Stimulated activated naive B cell treated with anti-CD40 and anti-IgM and Interleukin-4, amounts not matched to agents 10 μg/mL and 1 μg/mL and 100 μg/mL, for 72 hours (primary cell): ENCODE data around the gene PSME3.
"Not testable (repeated sequence)": the region's sequence is repeated elsewhere in the genome, so short reads cannot be mapped to it uniquely, and the experiment has no call there.

ENCODE experiments used
- ATAC-seq, 2 donors: fragments of 150-1000 bp; cut with Tn5 transposase; replicated peaks; 2 replicates each; pipeline ENCODE4 v1.10.0; 2021; ENCODE audit warnings: moderate library complexity in 1 of 2
- DNase-seq: peaks from one replicate; pipeline ENCODE4 v3.0.0; 2021
- H3K27ac Mint-ChIP-seq: one replicate; pipeline ENCODE4 v1.8.0; 2022; ENCODE audit warnings: mild to moderate bottlenecking, mixed read lengths
- H3K27me3 Mint-ChIP-seq, 2 donors: one replicate each; pipeline ENCODE4 v1.8.0; 2022; ENCODE audit warnings: mixed read lengths in 2 of 2
- H3K36me3 Mint-ChIP-seq, 2 donors: one replicate each; pipeline ENCODE4 v1.8.0; 2022; ENCODE audit warnings: mixed read lengths in 2 of 2, mild to moderate bottlenecking in 1 of 2
- H3K4me1 Mint-ChIP-seq, 2 donors: one replicate each; pipeline ENCODE4 v1.8.0; 2022; ENCODE audit warnings: mixed read lengths in 2 of 2, mild to moderate bottlenecking in 1 of 2
- H3K4me3 Mint-ChIP-seq, 2 donors: one replicate each; pipeline ENCODE4 v1.8.0; 2022; ENCODE audit warnings: mild to moderate bottlenecking in 2 of 2, mixed read lengths in 2 of 2, moderate library complexity in 1 of 2
- H3K9me3 Mint-ChIP-seq, 2 donors: one replicate each; pipeline ENCODE4 v1.8.0; 2022; ENCODE audit warnings: mixed read lengths in 2 of 2, mild to moderate bottlenecking in 1 of 2

PSME3 gene

GRCh38 chr17:42849451-42850181 lies 16.4 kb downstream of the PSME3 start:
- Mint-ChIP-seq H3K9me3 (no peaks in the 10 kb centered on the region), H3K4me1 (peaks cover 21% of the 10 kb centered on the region in 2 donors), H3K27me3 (no peaks in the 10 kb centered on the region), H3K4me3 (no peak overlapping the region), H3K27ac (no peak overlapping the region), H3K36me3 (peaks cover 19 to 36% of the 10 kb centered on the region in 2 donors)
- no peak for DNase-seq
- no peak for ATAC-seq

GRCh38 chr17:42850954-42851353 lies 17.8 kb downstream of the PSME3 start, which contains the start of gene AOC3:
AOC3 (plus strand) TSS chr17:42851199; CDS start chr17:42851344, 145 bp downstream.
- ATAC-seq, result no peak
- peaks cover 8 to 11% of the 10 kb centered on the region in 2 donors for H3K4me1 Mint-ChIP-seq

GRCh38 chr17:42851371-42852240 lies 18.4 kb downstream of the PSME3 start:
- H3K4me1 Mint-ChIP-seq, H3K27ac Mint-ChIP-seq: not testable (repeated sequence)

More at GRCh38 chr17:42850954-42851353, 17.8 kb downstream of the PSME3 start, which contains the start of gene AOC3:
- no peak for DNase-seq
- Mint-ChIP-seq H3K4me3 (no peak within 1 kb of the TSS), H3K27me3 (no peaks in the 10 kb centered on the region), H3K27ac (no peak within 1 kb of the TSS), H3K36me3 (peaks cover 8 to 29% of the 10 kb centered on the region in 2 donors), H3K9me3 (no peaks in the 10 kb centered on the region)

GRCh38 chr17:42852351-42852750 lies 19.2 kb downstream of the PSME3 start:
- Mint-ChIP-seq H3K4me1 (peaks cover 0 to 4% of the 10 kb centered on the region in 2 donors), H3K9me3 (no peaks in the 10 kb centered on the region), H3K36me3 (peaks cover 13 to 25% of the 10 kb centered on the region in 2 donors), H3K4me3 (no peak overlapping the region), H3K27me3 (no peaks in the 10 kb centered on the region), H3K27ac (no peak overlapping the region)
- ATAC-seq (no peak), DNase-seq (no peak)

More at GRCh38 chr17:42851371-42852240, 18.4 kb downstream of the PSME3 start:
- not testable (repeated sequence) for H3K4me3 Mint-ChIP-seq, ATAC-seq, H3K27me3 Mint-ChIP-seq, H3K9me3 Mint-ChIP-seq, DNase-seq
- peaks cover 8 to 24% of the 10 kb centered on the region in 2 donors for H3K36me3 Mint-ChIP-seq

- Mint-ChIP-seq H3K36me3 (peaks cover 13 to 25% of the 10 kb centered on the region in 2 donors), H3K9me3 (no peaks in the 10 kb centered on the region), H3K4me1 (peaks cover 0 to 4% of the 10 kb centered on the region in 2 donors), H3K27me3 (no peaks in the 10 kb centered on the region), H3K27ac (no peak overlapping the region), H3K4me3 (no peak overlapping the region)
- DNase-seq, result no peak
- ATAC-seq, result no peak
These were observed 19.8 kb downstream of the PSME3 start for GRCh38 chr17:42853004-42853403.

- no peak overlapping the region for H3K4me3 Mint-ChIP-seq
- DNase-seq (no peak), ATAC-seq (no peak)
- H3K4me1 Mint-ChIP-seq, result peaks cover 0 to 4% of the 10 kb centered on the region in 2 donors
- H3K36me3 Mint-ChIP-seq, result peaks cover 13 to 25% of the 10 kb centered on the region in 2 donors
- no peaks in the 10 kb centered on the region for H3K27me3 Mint-ChIP-seq
- H3K9me3 Mint-ChIP-seq, result no peaks in the 10 kb centered on the region
- no peak overlapping the region for H3K27ac Mint-ChIP-seq
These were observed 20.4 kb downstream of the PSME3 start for GRCh38 chr17:42853597-42853967.

- Mint-ChIP-seq H3K4me1 (peaks cover 0 to 4% of the 10 kb centered on the region in 2 donors), H3K27me3 (no peaks in the 10 kb centered on the region), H3K9me3 (no peaks in the 10 kb centered on the region), H3K27ac (no peak overlapping the region), H3K4me3 (no peak overlapping the region), H3K36me3 (peaks cover 13 to 25% of the 10 kb centered on the region in 2 donors)
- ATAC-seq (no peak), DNase-seq (no peak)
These were observed 21.0 kb downstream of the PSME3 start for GRCh38 chr17:42853968-42854790.

GRCh38 chr17:42855048-42855596 lies 21.9 kb downstream of the PSME3 start:
- H3K27ac Mint-ChIP-seq, result no peak overlapping the region
- no peak for DNase-seq
- peaks cover 0 to 3% of the 10 kb centered on the region in 2 donors for H3K4me1 Mint-ChIP-seq
- peaks cover 13 to 25% of the 10 kb centered on the region in 2 donors for H3K36me3 Mint-ChIP-seq
- no peaks in the 10 kb centered on the region for H3K27me3 Mint-ChIP-seq
- H3K4me3 Mint-ChIP-seq, result no peak overlapping the region
- no peaks in the 10 kb centered on the region for H3K9me3 Mint-ChIP-seq
- no peak for ATAC-seq

GRCh38 chr17:42856093-42856492 lies 22.9 kb downstream of the PSME3 start:
- not testable (repeated sequence) for H3K4me3 Mint-ChIP-seq, H3K27ac Mint-ChIP-seq, DNase-seq, H3K27me3 Mint-ChIP-seq, H3K9me3 Mint-ChIP-seq, ATAC-seq, H3K4me1 Mint-ChIP-seq
- H3K36me3 Mint-ChIP-seq, result peaks cover 13 to 25% of the 10 kb centered on the region in 2 donors

GRCh38 chr17:42856516-42856915 lies 23.3 kb downstream of the PSME3 start:
- ATAC-seq, H3K9me3 Mint-ChIP-seq, H3K4me3 Mint-ChIP-seq, H3K27me3 Mint-ChIP-seq, H3K4me1 Mint-ChIP-seq, DNase-seq, H3K27ac Mint-ChIP-seq: not testable (repeated sequence)
- H3K36me3 Mint-ChIP-seq, result peaks cover 13 to 25% of the 10 kb centered on the region in 2 donors

GRCh38 chr17:42857389-42857788 lies 24.2 kb downstream of the PSME3 start:
- Mint-ChIP-seq H3K27ac (no peak overlapping the region), H3K36me3 (peaks cover 12 to 25% of the 10 kb centered on the region in 2 donors), H3K9me3 (no peaks in the 10 kb centered on the region), H3K27me3 (no peaks in the 10 kb centered on the region), H3K4me3 (no peak overlapping the region), H3K4me1 (peaks cover 0 to 1% of the 10 kb centered on the region in 2 donors)
- DNase-seq (no peak), ATAC-seq (no peak)

GRCh38 chr17:42865638-42866094 lies 32.5 kb downstream of the PSME3 start:
- Mint-ChIP-seq H3K27me3 (peaks cover 15% of the 10 kb centered on the region in 2 donors), H3K4me1 (no peaks in the 10 kb centered on the region), H3K4me3 (no peak overlapping the region), H3K27ac (no peak overlapping the region), H3K9me3 (peaks cover 0 to 1% of the 10 kb centered on the region in 2 donors), H3K36me3 (no peaks in the 10 kb centered on the region)
- no peak for DNase-seq
- no peak for ATAC-seq

GRCh38 chr17:42866216-42866615 lies 33.0 kb downstream of the PSME3 start:
- Mint-ChIP-seq H3K9me3 (peaks cover 0 to 1% of the 10 kb centered on the region in 2 donors), H3K36me3 (no peaks in the 10 kb centered on the region), H3K4me3 (no peak overlapping the region), H3K4me1 (no peaks in the 10 kb centered on the region), H3K27ac (no peak overlapping the region), H3K27me3 (peaks cover 15% of the 10 kb centered on the region in 2 donors)
- no peak for DNase-seq
- no peak for ATAC-seq
